ENCODE results near the gene FLNB. TPM values are rescaled to one million over a fixed set of nuclear protein-coding genes. Genes with fewer than 3 reads are reported as not detected.
"Not testable (repeated sequence)": the region's sequence is repeated elsewhere in the genome, so short reads cannot be mapped to it uniquely, and the experiment has no call there.

Gene FLNB
- total RNA-seq, 1 experiment from 2014 or later, result 207 TPM

GRCh38 chr3:58049143-58049785 lies 41.0 kb downstream of the FLNB start:
- peak; percentile 92 to 93 for DNase-seq (ENCODE audit: low read depth in 1 of 2, low spot score in 2 of 2)
- H3K27ac ChIP-seq, result peak overlapping the region; percentile 94
- peaks cover 7% of the 10 kb centered on the region for H3K36me3 ChIP-seq
- no peaks in the 10 kb centered on the region for H3K27me3 ChIP-seq (replicated peaks)
- H3K4me1 ChIP-seq (replicated peaks), result peaks cover 89% of the 10 kb centered on the region
- no peaks in the 10 kb centered on the region for H3K9me3 ChIP-seq (replicated peaks)
- H3K4me3 ChIP-seq, result no peak overlapping the region

GRCh38 chr3:58051196-58051595 lies 43.0 kb downstream of the FLNB start:
- no peak overlapping the region for H3K4me3 ChIP-seq
- peak overlapping the region; percentile 94 for H3K27ac ChIP-seq

GRCh38 chr3:58051658-58052261 lies 43.5 kb downstream of the FLNB start:
- peak overlapping the region; percentile 94 for H3K27ac ChIP-seq
- H3K4me1 ChIP-seq (replicated peaks), result peaks cover 95% of the 10 kb centered on the region
- not testable (repeated sequence) for H3K4me3 ChIP-seq; H3K27me3 ChIP-seq (replicated peaks); H3K9me3 ChIP-seq (replicated peaks); H3K36me3 ChIP-seq; DNase-seq (ENCODE audit: low read depth in 1 of 2, low spot score in 2 of 2)

More at GRCh38 chr3:58051196-58051595, 43.0 kb downstream of the FLNB start:
- Histone ChIP-seq H3K9me3 (replicated peaks) (no peaks in the 10 kb centered on the region), H3K4me1 (replicated peaks) (peaks cover 92% of the 10 kb centered on the region), H3K36me3 (peaks cover 8% of the 10 kb centered on the region), H3K27me3 (replicated peaks) (no peaks in the 10 kb centered on the region)
- DNase-seq (ENCODE audit: low read depth in 1 of 2, low spot score in 2 of 2), result peak; percentile 76 to 78

DNA sequence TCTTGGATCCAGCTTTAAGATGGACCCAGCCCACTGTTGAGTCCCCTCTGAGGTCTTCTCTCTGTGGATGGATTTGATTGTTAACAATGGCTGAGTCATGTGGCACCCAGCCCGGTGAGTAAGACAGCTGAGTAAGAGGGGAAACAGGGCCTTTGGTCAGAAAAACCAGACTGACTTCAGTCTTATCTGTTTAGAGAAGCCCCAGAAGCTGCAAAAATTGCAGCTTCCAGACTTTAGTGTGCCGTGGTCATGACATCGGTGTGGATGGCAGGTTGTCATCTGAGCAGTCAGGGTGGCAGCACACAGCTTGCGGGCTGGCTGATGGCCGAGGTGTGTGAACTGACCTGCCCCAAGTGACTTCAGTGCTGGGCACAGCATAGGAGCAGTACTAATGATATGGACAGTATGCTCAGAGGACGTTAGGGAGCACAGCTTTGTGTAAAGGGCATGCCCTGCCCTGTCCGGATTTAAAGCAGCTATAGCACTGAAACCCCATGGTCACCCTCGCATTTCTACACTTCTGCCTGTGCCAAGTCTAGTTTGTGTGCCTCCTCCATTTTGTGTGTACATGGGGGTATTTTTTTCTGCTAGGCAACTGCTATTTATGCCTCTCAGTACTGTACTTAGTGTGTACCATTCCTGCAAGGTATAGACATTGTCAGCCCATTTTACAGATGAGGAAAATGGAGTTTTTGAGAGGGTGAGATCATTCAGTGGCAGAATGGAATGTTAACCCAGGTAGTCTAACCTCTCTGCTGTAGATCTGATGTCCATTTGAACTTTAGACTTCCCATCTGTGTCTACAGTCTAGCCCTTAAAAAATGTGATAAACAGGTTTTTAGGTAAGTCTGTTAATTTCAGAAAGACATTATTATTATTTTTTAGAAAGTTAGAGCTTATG lies 44.4 kb downstream of the FLNB start:
- no peaks in the 10 kb centered on the region for H3K9me3 ChIP-seq (replicated peaks)
- no peaks in the 10 kb centered on the region for H3K27me3 ChIP-seq (replicated peaks)
- H3K4me1 ChIP-seq (replicated peaks), result peaks cover 95% of the 10 kb centered on the region
- no peak overlapping the region for H3K4me3 ChIP-seq
- H3K36me3 ChIP-seq, result peaks cover 15% of the 10 kb centered on the region
- DNase-seq (ENCODE audit: low read depth in 1 of 2, low spot score in 2 of 2), result peak; percentile 95 to 96
- H3K27ac ChIP-seq, result peak overlapping the region; percentile 94

DNA sequence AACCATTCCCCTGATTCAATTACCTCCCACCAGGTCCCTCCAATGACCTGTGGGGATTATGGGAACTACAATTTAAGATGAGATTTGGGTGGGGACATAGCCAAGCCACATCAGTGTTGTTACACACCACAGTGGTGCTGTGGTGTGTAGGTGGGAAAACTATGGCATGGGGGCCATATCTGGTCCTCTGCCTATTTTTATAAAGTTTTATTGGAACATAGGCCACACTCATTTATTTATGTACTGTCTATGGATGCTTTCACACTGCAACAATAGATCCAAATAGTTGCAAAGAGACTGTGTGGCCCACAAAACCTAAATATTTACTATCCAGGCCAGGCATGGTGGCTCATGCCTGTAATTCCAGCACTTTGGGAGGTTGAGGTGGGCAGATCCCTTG lies 46.4 kb downstream of the FLNB start:
- H3K27ac ChIP-seq, result peak overlapping the region; percentile 92
- peaks cover 96% of the 10 kb centered on the region for H3K4me1 ChIP-seq (replicated peaks)
- peak; percentile 62 to 82 for DNase-seq (ENCODE audit: low read depth in 1 of 2, low spot score in 2 of 2)
- H3K27me3 ChIP-seq (replicated peaks), result no peaks in the 10 kb centered on the region
- H3K36me3 ChIP-seq, result peaks cover 15% of the 10 kb centered on the region
- no peaks in the 10 kb centered on the region for H3K9me3 ChIP-seq (replicated peaks)
- H3K4me3 ChIP-seq, result no peak overlapping the region

DNA sequence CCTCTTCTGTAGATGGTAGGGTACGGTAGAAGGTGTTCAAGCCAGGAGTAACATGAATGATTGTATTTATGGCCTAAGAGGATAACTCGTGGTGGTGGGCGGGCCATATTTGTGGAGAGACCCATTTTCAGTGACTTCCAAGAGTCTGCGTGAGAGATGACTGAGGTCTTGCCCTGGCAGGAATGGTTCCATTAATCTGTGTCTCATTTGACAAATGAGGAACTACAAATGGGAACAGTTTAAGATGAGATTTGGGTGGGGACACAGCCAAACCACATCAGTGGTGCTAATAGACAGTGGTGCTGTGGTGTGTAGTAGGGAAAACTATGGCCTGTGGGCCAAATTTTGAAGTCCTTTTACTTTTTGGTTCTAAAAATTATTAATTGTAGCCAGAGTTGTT lies 47.1 kb downstream of the FLNB start:
- peak overlapping the region; percentile 92 for H3K27ac ChIP-seq
- no peaks in the 10 kb centered on the region for H3K27me3 ChIP-seq (replicated peaks)
- no peak for DNase-seq (ENCODE audit: low read depth in 1 of 2, low spot score in 2 of 2)
- H3K4me1 ChIP-seq (replicated peaks), result peaks cover 96% of the 10 kb centered on the region
- H3K4me3 ChIP-seq, result no peak overlapping the region
- H3K36me3 ChIP-seq, result peaks cover 15% of the 10 kb centered on the region
- H3K9me3 ChIP-seq (replicated peaks), result no peaks in the 10 kb centered on the region

DNA sequence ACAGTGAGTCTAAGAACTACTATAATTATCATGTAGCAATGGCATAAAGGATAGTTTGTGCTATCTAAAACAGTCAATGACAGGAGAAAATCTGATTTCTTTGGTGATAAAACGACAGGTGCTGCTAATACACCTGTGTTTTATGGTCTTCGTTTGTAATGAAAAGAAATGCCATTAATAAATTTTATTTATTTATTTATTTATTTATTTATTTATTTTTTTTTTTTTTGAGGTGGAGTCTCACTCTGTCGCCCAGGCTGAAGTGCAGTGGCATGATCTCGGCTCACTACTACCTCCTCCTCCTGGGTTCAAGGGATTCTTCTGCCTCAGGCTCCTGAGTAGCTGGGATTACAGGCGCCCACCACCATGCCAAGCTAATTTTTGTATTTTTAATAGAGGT lies 47.7 kb downstream of the FLNB start:
- not testable (repeated sequence) for H3K9me3 ChIP-seq (replicated peaks); H3K4me3 ChIP-seq; DNase-seq (ENCODE audit: low read depth in 1 of 2, low spot score in 2 of 2); H3K27me3 ChIP-seq (replicated peaks)
- Histone ChIP-seq H3K36me3 (peaks cover 16% of the 10 kb centered on the region), H3K4me1 (replicated peaks) (peaks cover 96% of the 10 kb centered on the region), H3K27ac (peak overlapping the region; percentile 92)

- peaks cover 94% of the 10 kb centered on the region for H3K4me1 ChIP-seq (replicated peaks)
- H3K27ac ChIP-seq, result peak overlapping the region; percentile 92
- H3K4me3 ChIP-seq, result no peak overlapping the region
These were observed 50.4 kb downstream of the FLNB start for GRCh38 chr3:58058361-58059263.

DNA sequence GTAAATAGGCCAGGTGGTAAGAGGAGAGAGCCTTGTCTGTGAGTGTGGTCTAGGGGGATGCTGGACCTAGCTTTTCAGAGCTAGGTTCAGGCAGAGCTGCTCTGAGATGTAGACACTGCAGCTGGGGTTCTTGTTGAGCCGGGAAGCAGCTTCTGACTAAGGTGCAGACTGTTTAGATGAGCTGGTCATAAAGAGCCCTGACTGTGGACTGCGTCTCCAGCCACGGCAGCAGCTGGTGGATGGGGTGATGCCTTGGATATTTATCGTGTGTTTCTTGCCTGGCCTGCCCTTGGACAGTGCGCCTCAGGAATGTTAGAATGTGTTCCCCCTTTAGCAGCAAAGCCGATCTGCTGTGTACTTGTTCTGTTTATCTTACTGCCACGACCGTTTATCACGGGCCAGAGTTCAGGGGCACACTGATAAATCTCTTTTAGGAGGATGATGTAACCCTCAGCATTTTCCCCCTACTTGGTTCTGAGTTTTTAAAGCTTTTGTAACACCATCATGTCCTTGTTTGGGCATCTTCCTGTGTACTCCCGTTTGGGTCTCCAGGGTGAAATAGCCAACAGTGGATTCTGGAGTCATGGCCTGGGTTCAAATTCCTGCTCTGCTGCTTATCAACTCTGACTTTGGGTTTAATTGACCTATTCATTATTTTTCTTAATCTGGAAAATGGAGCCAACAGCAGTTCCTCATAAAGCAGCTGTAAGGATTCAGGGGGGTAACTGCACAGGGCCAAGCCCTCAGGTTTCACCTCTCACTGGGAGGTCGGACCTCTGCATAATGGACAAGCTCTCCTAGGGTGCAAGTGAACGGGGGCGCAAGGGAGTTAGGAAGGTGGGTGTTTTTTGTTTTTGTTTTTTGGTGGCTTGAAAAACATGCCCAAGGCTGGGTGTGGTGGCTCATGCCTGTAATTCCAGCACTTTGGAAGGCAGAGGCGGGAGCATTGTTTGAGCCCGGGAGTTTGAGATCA lies 51.4 kb downstream of the FLNB start:
- Histone ChIP-seq H3K36me3 (peaks cover 31% of the 10 kb centered on the region), H3K4me3 (no peak overlapping the region), H3K4me1 (replicated peaks) (peaks cover 94% of the 10 kb centered on the region), H3K9me3 (replicated peaks) (no peaks in the 10 kb centered on the region), H3K27ac (peak overlapping the region; percentile 92), H3K27me3 (replicated peaks) (no peaks in the 10 kb centered on the region)
- peak; percentile 80 to 83 for DNase-seq (ENCODE audit: low read depth in 1 of 2, low spot score in 2 of 2)

More at GRCh38 chr3:58058361-58059263, 50.4 kb downstream of the FLNB start:
- DNase-seq (ENCODE audit: low read depth in 1 of 2, low spot score in 2 of 2), result peak in 1 of 2 experiments; percentile 78
- no peaks in the 10 kb centered on the region for H3K27me3 ChIP-seq (replicated peaks)
- no peaks in the 10 kb centered on the region for H3K9me3 ChIP-seq (replicated peaks)
- H3K36me3 ChIP-seq, result peaks cover 27% of the 10 kb centered on the region

DNA sequence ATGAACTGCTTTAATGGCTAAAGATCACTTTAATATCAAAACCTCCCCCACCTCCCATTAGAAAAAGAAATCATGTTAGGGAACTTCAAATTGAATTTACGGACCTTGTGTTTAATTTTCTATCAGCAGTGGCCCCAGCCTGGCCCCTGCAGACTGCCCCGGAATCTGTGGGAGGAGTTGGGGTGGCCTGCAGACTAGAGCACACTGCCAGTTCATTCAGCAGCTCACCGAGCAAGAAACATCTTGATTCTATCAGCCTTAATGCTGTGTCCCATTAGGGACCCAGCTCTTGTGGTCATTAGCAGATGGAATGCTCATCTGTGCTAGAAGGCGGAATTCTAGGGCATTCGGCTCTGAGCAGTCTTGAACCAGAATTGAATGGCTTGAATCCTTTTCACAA lies 54.2 kb downstream of the FLNB start:
- peaks cover 97% of the 10 kb centered on the region for H3K4me1 ChIP-seq (replicated peaks)
- H3K9me3 ChIP-seq (replicated peaks), result no peaks in the 10 kb centered on the region
- no peak overlapping the region for H3K4me3 ChIP-seq
- H3K27ac ChIP-seq, result no peak overlapping the region
- DNase-seq (ENCODE audit: low read depth in 1 of 2, low spot score in 2 of 2), result no peak
- no peaks in the 10 kb centered on the region for H3K27me3 ChIP-seq (replicated peaks)
- H3K36me3 ChIP-seq, result peaks cover 34% of the 10 kb centered on the region

GRCh38 chr3:58063022-58063815 lies 55.0 kb downstream of the FLNB start:
- H3K27me3 ChIP-seq (replicated peaks), result no peaks in the 10 kb centered on the region
- H3K4me1 ChIP-seq (replicated peaks), result peaks cover 97% of the 10 kb centered on the region
- peak overlapping the region; percentile 22; the same call in 1 of the 2 replicates for H3K27ac ChIP-seq
- H3K36me3 ChIP-seq, result peaks cover 29% of the 10 kb centered on the region
- no peaks in the 10 kb centered on the region for H3K9me3 ChIP-seq (replicated peaks)
- DNase-seq (ENCODE audit: low read depth in 1 of 2, low spot score in 2 of 2), result peak in 1 of 2 experiments; percentile 67
- no peak overlapping the region for H3K4me3 ChIP-seq
